BJ (cell line): ENCODE results near the gene HEXB. TPM values are rescaled to one million over a fixed set of nuclear protein-coding genes. Genes with fewer than 3 reads are reported as not detected.

Experiments
- CTCF ChIA-PET: fragments of 350-600 bp; formaldehyde crosslinking; extraction: SDS; loops from one replicate; lab custom pipeline; 2021; ENCODE audit warnings: antibody characterized with exemption, inconsistent platforms; lab: Yijun Ruan, JAX
- POLR2A ChIA-PET: fragments of 300-600 bp; sonication (Branson Sonifier 250); formaldehyde crosslinking; extraction: SDS; loops from one replicate; lab custom pipeline; 2021; ENCODE audit warnings: antibody characterized with exemption; lab: Charles Lee
- DNase-seq: peaks from one replicate; pipeline ENCODE4 v3.0.0-alpha.2; 2011; ENCODE audit warnings: low read depth
- H3K27me3 ChIP-seq: 2 replicates; pipeline ENCODE4 v1.6.0; 2011; ENCODE audit warnings: low read length; ENCODE audit not compliant: control insufficient read depth, insufficient read depth
- H3K36me3 ChIP-seq: 2 replicates; pipeline ENCODE4 v1.5.1; 2011; ENCODE audit warnings: low read length; ENCODE audit not compliant: control insufficient read depth, insufficient read depth
- H3K4me3 ChIP-seq: 2 replicates; pipeline ENCODE4 v1.5.1; 2011; ENCODE audit warnings: low read depth, mild to moderate bottlenecking, control low read depth, low read length
- polyA minus RNA-seq: library from RNA; depleted of rRNA, polyadenylated mRNA; stranded (reverse); fragments of >200 nt; gene quantifications from 2 replicates; pipeline ENCODE4 v1.2.3, GENCODE V29; 2011; rRNA and poly(A)+ RNA removed
- polyA plus RNA-seq: library from polyadenylated mRNA; depleted of rRNA; stranded (reverse); fragments of >200 nt; gene quantifications from 2 replicates; pipeline ENCODE4 v1.2.3, GENCODE V29; 2011; rRNA removed
- TF ChIP-seq, protein P1 (sequence below): IDR thresholded peaks from 2 replicates; pipeline ENCODE4 v1.5.1; 2011; ENCODE audit warnings: low read depth, mild to moderate bottlenecking, control low read depth, inconsistent platforms, low read length, moderate library complexity; ENCODE audit not compliant: insufficient read depth

Gene HEXB
- polyA plus RNA-seq, result 71.0 and 175 TPM in 2 replicates
- polyA minus RNA-seq, result 59.5 and 61.8 TPM in 2 replicates

GRCh38 chr5:74684900-74685851 lies at the start of gene HEXB:
Gene HEXB (plus strand): TSS chr5:74685233. CDS start chr5:74685261, 28 bp downstream.
- TF ChIP-seq, protein P1, sequence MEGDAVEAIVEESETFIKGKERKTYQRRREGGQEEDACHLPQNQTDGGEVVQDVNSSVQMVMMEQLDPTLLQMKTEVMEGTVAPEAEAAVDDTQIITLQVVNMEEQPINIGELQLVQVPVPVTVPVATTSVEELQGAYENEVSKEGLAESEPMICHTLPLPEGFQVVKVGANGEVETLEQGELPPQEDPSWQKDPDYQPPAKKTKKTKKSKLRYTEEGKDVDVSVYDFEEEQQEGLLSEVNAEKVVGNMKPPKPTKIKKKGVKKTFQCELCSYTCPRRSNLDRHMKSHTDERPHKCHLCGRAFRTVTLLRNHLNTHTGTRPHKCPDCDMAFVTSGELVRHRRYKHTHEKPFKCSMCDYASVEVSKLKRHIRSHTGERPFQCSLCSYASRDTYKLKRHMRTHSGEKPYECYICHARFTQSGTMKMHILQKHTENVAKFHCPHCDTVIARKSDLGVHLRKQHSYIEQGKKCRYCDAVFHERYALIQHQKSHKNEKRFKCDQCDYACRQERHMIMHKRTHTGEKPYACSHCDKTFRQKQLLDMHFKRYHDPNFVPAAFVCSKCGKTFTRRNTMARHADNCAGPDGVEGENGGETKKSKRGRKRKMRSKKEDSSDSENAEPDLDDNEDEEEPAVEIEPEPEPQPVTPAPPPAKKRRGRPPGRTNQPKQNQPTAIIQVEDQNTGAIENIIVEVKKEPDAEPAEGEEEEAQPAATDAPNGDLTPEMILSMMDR, result no peak
- Histone ChIP-seq H3K36me3 (no peaks in the 10 kb centered on the region; the same call in none of the 2 replicates), H3K4me3 (peak within 1 kb of the TSS; percentile 86), H3K27me3 (no peaks in the 10 kb centered on the region)
- ChIA-PET POLR2A (no interaction called here), CTCF (interaction anchor here (0.8 to 2.0 kb wide), 4 partner anchors 11 to 21 kb away, joined by 3 to 7 read pairs (median 4); no protein-coding TSS in a partner anchor)
- no peak for DNase-seq

- no peak for DNase-seq
- Histone ChIP-seq H3K4me3 (no peak overlapping the region), H3K27me3 (no peaks in the 10 kb centered on the region), H3K36me3 (peaks cover 10% of the 10 kb centered on the region)
- CTCF ChIA-PET, result interaction anchor here (0.5 to 1.5 kb wide), 2 partner anchors 11 to 582 kb away, joined by 3 to 4 read pairs; no protein-coding TSS in a partner anchor
- TF ChIP-seq, protein P1, result no peak
- POLR2A ChIA-PET, result no interaction called here
Observed at GRCh38 chr5:74636149-74636548, 48.9 kb upstream of the HEXB start.

- Histone ChIP-seq H3K4me3 (no peak overlapping the region), H3K27me3 (no peaks in the 10 kb centered on the region), H3K36me3 (peaks cover 10% of the 10 kb centered on the region)
- no peak for DNase-seq
- POLR2A ChIA-PET, result no interaction called here
- TF ChIP-seq, protein P1, result no peak
- CTCF ChIA-PET, result interaction anchor here (0.5 to 1.5 kb wide), 4 partner anchors 11 to 1032 kb away, joined by 3 to 4 read pairs (median 4); no protein-coding TSS in a partner anchor
Observed at GRCh38 chr5:74636552-74636951, 48.5 kb upstream of the HEXB start.

- H3K4me3 ChIP-seq, result peak overlapping the region; percentile 82
- ChIA-PET CTCF (interaction anchor here (0.6 kb wide), 1 partner anchor 161 kb away, joined by 3 read pairs; no protein-coding TSS in a partner anchor), POLR2A (interaction anchor here (0.6 kb wide), 1 partner anchor 139 kb away, joined by 18 read pairs; no protein-coding TSS in a partner anchor)
- H3K27me3 ChIP-seq, result no peaks in the 10 kb centered on the region
- DNase-seq, result no peak
- TF ChIP-seq, protein P1, result no peak
- peaks cover 10% of the 10 kb centered on the region for H3K36me3 ChIP-seq
Observed at GRCh38 chr5:74638544-74638969, 46.5 kb upstream of the HEXB start.
